Ascending aorta (tissue), 2 donors: ENCODE results near the gene FAM53A. TPM values are rescaled to one million over a fixed set of nuclear protein-coding genes. Genes with fewer than 3 reads are reported as not detected.

Experiments used
- DNase-seq, 2 donors: peaks; one replicate each; pipeline ENCODE4 v3.0.0-alpha.2; 2019; ENCODE audit warnings: low spot score in 2 of 2
- H3K27ac ChIP-seq, 2 donors: fragments of 200-600 bp; sonication (generic); one replicate each; pipeline ENCODE4 v1.5.1; 2016 to 2017; ENCODE audit warnings: mild to moderate bottlenecking in 1 of 2
- H3K27me3 ChIP-seq: fragments of 200-600 bp; sonication (generic); one replicate; pipeline ENCODE4 v1.5.1; 2017
- H3K36me3 ChIP-seq, 2 donors: fragments of 200-600 bp; sonication (generic); one replicate each; pipeline ENCODE4 v1.5.1; 2016
- H3K4me1 ChIP-seq, 2 donors: fragments of 200-600 bp; sonication (generic); one replicate each; pipeline ENCODE4 v1.5.1; 2016 to 2017; ENCODE audit warnings: mild to moderate bottlenecking in 1 of 2
- H3K4me3 ChIP-seq, 2 donors: fragments of 200-600 bp; sonication (generic); one replicate each; pipeline ENCODE4 v1.5.1; 2016 to 2017; ENCODE audit warnings: mild to moderate bottlenecking in 1 of 2
- H3K9me3 ChIP-seq, 2 donors: fragments of 200-600 bp; sonication (generic); one replicate each; pipeline ENCODE4 v1.5.1; 2016
- CTCF ChIP-seq, 3 experiments: fragments of 200-600 bp in 2 of 3; fragments of 450-650 bp in 1 of 3; sonication (generic) in 2 of 3; IDR thresholded peaks; one replicate each; pipeline ENCODE4 v1.5.1; 2016 to 2019; ENCODE audit warnings: antibody characterized with exemption in 3 of 3, mild to moderate bottlenecking in 1 of 3, moderate library complexity in 1 of 3
- intact Hi-C: fragments of 100-400 bp; cut with DNase I; formaldehyde crosslinking; loops from one replicate; pipeline ENCODE4 v1.15.1; 2023
- total RNA-seq: library from RNA; depleted of rRNA; stranded (reverse); fragments of >200 nt; gene quantifications from one replicate; pipeline ENCODE4 v1.1.0, GENCODE V29; 2016

The FAM53A gene
- total RNA-seq, 1 donor from 2014 or later, result not detected

GRCh38 chr4:1715002-1715758, 31.1 kb upstream of the FAM53A start:
- H3K4me1 ChIP-seq, result peaks cover 8 to 17% of the 10 kb centered on the region in 2 donors
- no peak for DNase-seq
- no peaks in the 10 kb centered on the region for H3K9me3 ChIP-seq
- no peak overlapping the region for H3K4me3 ChIP-seq
- no peak overlapping the region for H3K27ac ChIP-seq
- H3K36me3 ChIP-seq, result peaks cover 10 to 24% of the 10 kb centered on the region in 2 donors
- H3K27me3 ChIP-seq, result no peaks in the 10 kb centered on the region
- intact Hi-C loops, result loop anchor here (10.0 kb wide), 1 partner anchor 1040 kb away; the partner anchor contains the start of genes ATP5ME and MYL5
- no peak for TF ChIP-seq CTCF (IDR thresholded peaks at IDR 0.05)

GRCh38 chr4:1714303-1715001, 30.3 kb upstream of the FAM53A start:
- no peak overlapping the region for H3K4me3 ChIP-seq
- H3K9me3 ChIP-seq, result no peaks in the 10 kb centered on the region
- H3K4me1 ChIP-seq, result peaks cover 1 to 10% of the 10 kb centered on the region in 2 donors
- H3K36me3 ChIP-seq, result peaks cover 10 to 24% of the 10 kb centered on the region in 2 donors
- TF ChIP-seq CTCF (IDR thresholded peaks at IDR 0.05), result no peak
- DNase-seq, result no peak
- intact Hi-C loops, result loop anchor here (5.0 to 10.0 kb wide), 4 partner anchors 132 to 1578 kb away; partner anchors contain the start of genes ATP5ME, CTBP1, MYL5 and RGS12
- H3K27me3 ChIP-seq, result no peaks in the 10 kb centered on the region
- H3K27ac ChIP-seq, result peak overlapping the region; percentile 99 to 100

GRCh38 chr4:1713003-1713851, 29.1 kb upstream of the FAM53A start:
- intact Hi-C loops, result loop anchor here (2.0 to 10.0 kb wide), 7 partner anchors 131 to 1579 kb away; partner anchors contain the start of genes ATP5ME, CTBP1, LETM1 and MYL5
- peaks cover 0 to 10% of the 10 kb centered on the region in 2 donors for H3K4me1 ChIP-seq
- no peaks in the 10 kb centered on the region for H3K9me3 ChIP-seq
- H3K36me3 ChIP-seq, result peaks cover 10 to 15% of the 10 kb centered on the region in 2 donors
- H3K4me3 ChIP-seq, result peak overlapping the region; percentile 93 to 94
- peak in 1 of 2 donors; percentile 76 for DNase-seq
- no peak for TF ChIP-seq CTCF (IDR thresholded peaks at IDR 0.05)
- no peaks in the 10 kb centered on the region for H3K27me3 ChIP-seq
- peak overlapping the region; percentile 99 to 100 for H3K27ac ChIP-seq

- peak within 1 kb of the TSS; percentile 93 to 94 for H3K4me3 ChIP-seq
- H3K27ac ChIP-seq, result peak within 1 kb of the TSS; percentile 99 to 100
- peak; percentile 86 to 98 for DNase-seq
- TF ChIP-seq CTCF (IDR thresholded peaks at IDR 0.05), result no peak
- no peaks in the 10 kb centered on the region for H3K27me3 ChIP-seq
- H3K9me3 ChIP-seq, result no peaks in the 10 kb centered on the region
- intact Hi-C loops, result loop anchor here (1.0 to 10.0 kb wide), 9 partner anchors 9 to 1580 kb away; partner anchors contain the start of genes ATP5ME, CTBP1, FAM53A and LETM1
- peaks cover 0 to 10% of the 10 kb centered on the region in 2 donors for H3K4me1 ChIP-seq
- H3K36me3 ChIP-seq, result peaks cover 5 to 7% of the 10 kb centered on the region in 2 donors
These were observed 28.3 kb upstream of the FAM53A start, which contains the start of gene SLBP for GRCh38 chr4:1712216-1713002. SLBP (minus strand) TSS chr4:1712319; CDS start chr4:1712188, 131 bp downstream.
